PC-9 (cell line): ENCODE data around the gene PRR5L. TPM values are rescaled to one million over a fixed set of nuclear protein-coding genes. Genes with fewer than 3 reads are reported as not detected.

Source experiments
- BruUV-seq: library from RNA; stranded (reverse); fragments of 400-500 nt; replicated peaks from 2 replicates; lab custom pipeline; 2021; lab: Mats Ljungman, UMichigan
- CTCF ChIA-PET: fragments of 300-600 bp; sonication (Branson Sonifier 250); formaldehyde crosslinking; loops from one replicate; lab custom pipeline; 2022; ENCODE audit warnings: antibody characterized with exemption; lab: Charles Lee
- POLR2A ChIA-PET: fragments of 300-600 bp; sonication (Branson Sonifier 250); formaldehyde crosslinking; loops from one replicate; lab custom pipeline; 2022; ENCODE audit warnings: antibody characterized with exemption; ENCODE audit not compliant: unreplicated experiment; lab: Charles Lee
- DNase-seq, 2 experiments: peaks; one replicate each; pipeline versions ENCODE4 v3.0.0 to v3.0.0-alpha.2; 2015 to 2022; ENCODE audit warnings: mixed read lengths in 1 of 2
- H2AFZ ChIP-seq: fragments of 200-600 bp; sonication (generic); 2 replicates; pipeline ENCODE4 v1.8.1; 2017; ENCODE audit warnings: antibody characterized with exemption
- H3F3A ChIP-seq: fragments of 200-600 bp; sonication (generic); 2 replicates; pipeline ENCODE4 v1.8.1; 2017; ENCODE audit warnings: antibody characterized with exemption, mild to moderate bottlenecking, low read depth; ENCODE audit not compliant: insufficient read depth
- H3K27ac ChIP-seq: fragments of 200-600 bp; sonication (generic); 2 replicates; pipeline ENCODE4 v1.6.1; 2016; ENCODE audit warnings: mixed run types
- H3K27me3 ChIP-seq: fragments of 200-600 bp; sonication (generic); 2 replicates; pipeline ENCODE4 v1.6.1; 2016; ENCODE audit warnings: low read depth, mixed run types; ENCODE audit not compliant: insufficient read depth
- H3K36me3 ChIP-seq: fragments of 200-600 bp; sonication (generic); 2 replicates; pipeline ENCODE4 v1.6.1; 2016; ENCODE audit warnings: low read depth, mixed run types
- H3K4me1 ChIP-seq: fragments of 200-600 bp; sonication (generic); replicated peaks from 2 replicates; pipeline ENCODE4 v1.6.1; 2016; ENCODE audit warnings: mixed run types; ENCODE audit not compliant: insufficient read depth
- H3K4me2 ChIP-seq: fragments of 200-600 bp; sonication (generic); 2 replicates; pipeline ENCODE4 v1.6.1; 2017; ENCODE audit warnings: mixed run types
- H3K4me3 ChIP-seq: fragments of 200-600 bp; sonication (generic); 2 replicates; pipeline ENCODE4 v1.6.1; 2016; ENCODE audit warnings: mixed run types
- H3K79me2 ChIP-seq: fragments of 200-600 bp; sonication (generic); 2 replicates; pipeline ENCODE4 v1.6.1; 2017; ENCODE audit warnings: low read depth, mixed run types
- H3K9me2 ChIP-seq: fragments of 200-600 bp; sonication (generic); 2 replicates; pipeline ENCODE4 v1.8.1; 2017; ENCODE audit warnings: mild to moderate bottlenecking; ENCODE audit not compliant: insufficient read depth
- H3K9me3 ChIP-seq: fragments of 200-600 bp; sonication (generic); 2 replicates; pipeline ENCODE4 v1.8.1; 2016; ENCODE audit warnings: low read depth; ENCODE audit not compliant: insufficient read depth
- H4K20me1 ChIP-seq: fragments of 200-600 bp; sonication (generic); 2 replicates; pipeline ENCODE4 v1.8.1; 2017; ENCODE audit not compliant: insufficient read depth
- EZH2 ChIP-seq: fragments of 200-600 bp; sonication (generic); IDR thresholded peaks from 2 replicates; pipeline ENCODE4 v1.8.0; 2017; ENCODE audit warnings: antibody characterized with exemption, low read depth
- intact Hi-C: fragments of 100-400 bp; cut with micrococcal nuclease; formaldehyde crosslinking; loops from one replicate; pipeline ENCODE4 v1.10.0; 2022; ENCODE audit not compliant: unreplicated experiment
- total RNA-seq: library from RNA; stranded (reverse); gene quantifications from 2 replicates; pipeline ENCODE4 v1.2.3, GENCODE V29; 2021
- TF ChIP-seq, protein P1 (sequence below): fragments of 200-600 bp; sonication (generic); conservative IDR thresholded peaks from 2 replicates; pipeline ENCODE4 v1.6.1; 2017; ENCODE audit warnings: mixed run types, antibody characterized with exemption, mild to moderate bottlenecking, moderate library complexity

Gene PRR5L
- total RNA-seq, 1 experiment from 2014 or later: 5.1 TPM

DNA sequence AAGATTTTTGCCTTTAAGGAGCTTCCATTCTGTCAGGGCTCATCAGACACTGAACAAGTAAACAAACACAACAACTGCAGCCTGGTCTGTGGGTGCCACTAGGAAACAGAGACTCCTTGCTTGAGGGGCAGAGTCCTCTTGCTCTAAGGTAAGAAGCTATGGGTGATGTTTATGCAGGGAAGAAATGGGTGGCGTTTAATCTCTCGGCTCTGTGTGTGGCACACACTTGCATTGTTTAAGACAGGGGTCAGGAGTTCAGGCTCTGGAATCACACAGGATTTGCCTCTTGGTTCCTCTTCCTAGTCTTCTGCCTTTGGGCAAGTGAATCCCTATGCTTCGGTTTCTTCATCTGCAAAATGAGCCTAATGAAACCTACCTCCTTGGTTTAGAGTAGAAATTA, 90.3 kb downstream of the PRR5L start:
- intact Hi-C loops: no loop called here
- ChIA-PET CTCF (no interaction called here), POLR2A (no interaction called here)
- H3K4me2 ChIP-seq: no peak overlapping the region
- TF ChIP-seq, protein P1, sequence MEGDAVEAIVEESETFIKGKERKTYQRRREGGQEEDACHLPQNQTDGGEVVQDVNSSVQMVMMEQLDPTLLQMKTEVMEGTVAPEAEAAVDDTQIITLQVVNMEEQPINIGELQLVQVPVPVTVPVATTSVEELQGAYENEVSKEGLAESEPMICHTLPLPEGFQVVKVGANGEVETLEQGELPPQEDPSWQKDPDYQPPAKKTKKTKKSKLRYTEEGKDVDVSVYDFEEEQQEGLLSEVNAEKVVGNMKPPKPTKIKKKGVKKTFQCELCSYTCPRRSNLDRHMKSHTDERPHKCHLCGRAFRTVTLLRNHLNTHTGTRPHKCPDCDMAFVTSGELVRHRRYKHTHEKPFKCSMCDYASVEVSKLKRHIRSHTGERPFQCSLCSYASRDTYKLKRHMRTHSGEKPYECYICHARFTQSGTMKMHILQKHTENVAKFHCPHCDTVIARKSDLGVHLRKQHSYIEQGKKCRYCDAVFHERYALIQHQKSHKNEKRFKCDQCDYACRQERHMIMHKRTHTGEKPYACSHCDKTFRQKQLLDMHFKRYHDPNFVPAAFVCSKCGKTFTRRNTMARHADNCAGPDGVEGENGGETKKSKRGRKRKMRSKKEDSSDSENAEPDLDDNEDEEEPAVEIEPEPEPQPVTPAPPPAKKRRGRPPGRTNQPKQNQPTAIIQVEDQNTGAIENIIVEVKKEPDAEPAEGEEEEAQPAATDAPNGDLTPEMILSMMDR: no peak
- TF ChIP-seq EZH2: no peak
- no peaks in the 10 kb centered on the region for H3K9me3 ChIP-seq
- no peak overlapping the region for H3K27ac ChIP-seq
- peaks cover 7% of the 10 kb centered on the region; the same call in 1 of the 2 replicates for H3F3A ChIP-seq
- H4K20me1 ChIP-seq: no peaks in the 10 kb centered on the region
- no peak overlapping the region for H3K4me3 ChIP-seq
- H3K4me1 ChIP-seq: peaks cover 8% of the 10 kb centered on the region; the same call in 1 of the 2 replicates
- H3K9me2 ChIP-seq: no peaks in the 10 kb centered on the region
- H3K79me2 ChIP-seq: no peaks in the 10 kb centered on the region
- DNase-seq: no peak
- no peaks in the 10 kb centered on the region for H3K36me3 ChIP-seq
- no peak overlapping the region for H2AFZ ChIP-seq
- H3K27me3 ChIP-seq: no peaks in the 10 kb centered on the region
- BruUV-seq: no TSS peak

DNA sequence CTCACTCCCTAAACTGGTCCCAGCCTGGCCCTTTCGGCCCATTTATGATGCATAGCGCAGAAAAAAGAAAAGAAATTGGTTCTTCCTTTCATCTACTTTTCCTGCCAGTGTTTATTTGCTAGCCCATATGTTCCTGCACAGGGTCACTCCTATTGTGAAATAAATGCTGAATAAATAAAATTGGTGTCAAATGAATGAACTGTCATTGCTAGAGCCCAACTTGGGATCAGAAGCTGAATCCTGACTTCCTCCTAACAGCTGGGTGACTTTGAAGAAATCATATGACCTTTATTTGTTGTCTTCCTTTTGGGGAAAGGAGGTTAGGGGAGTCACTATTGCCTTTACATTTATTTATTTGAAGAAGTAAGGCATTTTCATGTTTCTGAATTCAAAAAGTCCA, 92.0 kb downstream of the PRR5L start:
- H3K27me3 ChIP-seq: no peaks in the 10 kb centered on the region
- TF ChIP-seq, protein P1: no peak
- no peaks in the 10 kb centered on the region for H3K79me2 ChIP-seq
- no peaks in the 10 kb centered on the region for H3K9me3 ChIP-seq
- DNase-seq: no peak
- ChIA-PET CTCF (no interaction called here), POLR2A (no interaction called here)
- BruUV-seq: no TSS peak
- no peaks in the 10 kb centered on the region for H3K36me3 ChIP-seq
- H3K4me2 ChIP-seq: no peak overlapping the region
- H3K4me3 ChIP-seq: no peak overlapping the region
- no peaks in the 10 kb centered on the region for H3K9me2 ChIP-seq
- no peak overlapping the region for H2AFZ ChIP-seq
- H3K4me1 ChIP-seq: peaks cover 8% of the 10 kb centered on the region; the same call in 1 of the 2 replicates
- H3K27ac ChIP-seq: no peak overlapping the region
- H4K20me1 ChIP-seq: no peaks in the 10 kb centered on the region
- intact Hi-C loops: no loop called here
- H3F3A ChIP-seq: peaks cover 7% of the 10 kb centered on the region; the same call in 1 of the 2 replicates

DNA sequence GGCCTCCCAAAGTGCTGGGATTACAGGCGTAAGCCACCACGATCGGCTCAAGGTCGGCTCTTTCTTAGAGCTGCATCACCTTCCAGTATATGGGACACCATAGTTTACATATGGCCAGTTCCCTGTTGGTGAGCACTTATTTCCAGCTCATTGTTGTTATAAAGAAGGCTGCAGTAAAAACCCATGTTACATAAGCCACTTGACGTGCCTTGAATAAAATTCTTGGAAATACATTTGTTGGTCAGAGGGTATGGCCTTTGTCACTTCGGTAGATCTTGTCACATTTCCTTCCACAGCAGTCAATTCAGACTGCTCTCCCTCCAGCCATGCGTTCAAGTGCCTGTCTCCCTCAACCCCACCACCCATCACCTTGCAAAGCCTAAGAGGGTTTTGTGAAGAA, 92.9 kb downstream of the PRR5L start:
- H3K27me3 ChIP-seq: no peaks in the 10 kb centered on the region
- ChIA-PET CTCF (no interaction called here), POLR2A (no interaction called here)
- no peaks in the 10 kb centered on the region for H3K9me2 ChIP-seq
- DNase-seq: no peak
- no peaks in the 10 kb centered on the region for H4K20me1 ChIP-seq
- peaks cover 7% of the 10 kb centered on the region; the same call in 1 of the 2 replicates for H3F3A ChIP-seq
- BruUV-seq: no TSS peak
- intact Hi-C loops: no loop called here
- TF ChIP-seq, protein P1: no peak
- no peak for TF ChIP-seq EZH2
- no peak overlapping the region for H3K4me2 ChIP-seq
- H3K79me2 ChIP-seq: no peaks in the 10 kb centered on the region
- no peak overlapping the region for H3K4me3 ChIP-seq
- H2AFZ ChIP-seq: no peak overlapping the region
- no peaks in the 10 kb centered on the region for H3K9me3 ChIP-seq
- H3K4me1 ChIP-seq: peaks cover 8% of the 10 kb centered on the region; the same call in 1 of the 2 replicates
- no peaks in the 10 kb centered on the region for H3K36me3 ChIP-seq
- no peak overlapping the region for H3K27ac ChIP-seq
